Dedifferentiated amniotic fluid mesenchymal stem cell (primary cell): ENCODE results near the gene DCST1.

Source experiments
- DNase-seq: peaks from one replicate; pipeline ENCODE4 v3.0.0-alpha.2; 2016; ENCODE audit errors: extremely low spot score

Gene DCST1

DNA sequence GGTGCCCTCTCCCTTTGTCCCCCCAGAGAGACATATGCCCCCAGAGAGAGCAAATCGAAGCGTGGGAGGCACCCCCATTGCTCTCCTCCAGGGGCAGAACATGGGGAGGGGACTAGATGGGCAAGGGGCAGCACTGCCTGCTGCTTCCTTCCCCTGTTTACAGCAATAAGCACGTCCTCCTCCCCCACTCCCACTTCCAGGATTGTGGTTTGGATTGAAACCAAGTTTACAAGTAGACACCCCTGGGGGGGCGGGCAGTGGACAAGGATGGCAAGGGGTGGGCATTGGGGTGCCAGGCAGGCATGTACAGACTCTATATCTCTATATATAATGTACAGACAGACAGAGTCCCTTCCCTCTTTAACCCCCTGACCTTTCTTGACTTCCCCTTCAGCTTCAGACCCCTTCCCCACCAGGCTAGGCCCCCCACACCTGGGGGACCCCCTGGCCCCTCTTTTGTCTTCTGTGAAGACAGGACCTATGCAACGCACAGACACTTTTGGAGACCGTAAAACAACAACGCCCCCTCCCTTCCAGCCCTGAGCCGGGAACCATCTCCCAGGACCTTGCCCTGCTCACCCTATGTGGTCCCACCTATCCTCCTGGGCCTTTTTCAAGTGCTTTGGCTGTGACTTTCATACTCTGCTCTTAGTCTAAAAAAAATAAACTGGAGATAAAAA is 53.4 kb downstream of the DCST1 start:
- DNase-seq = no peak

DNA sequence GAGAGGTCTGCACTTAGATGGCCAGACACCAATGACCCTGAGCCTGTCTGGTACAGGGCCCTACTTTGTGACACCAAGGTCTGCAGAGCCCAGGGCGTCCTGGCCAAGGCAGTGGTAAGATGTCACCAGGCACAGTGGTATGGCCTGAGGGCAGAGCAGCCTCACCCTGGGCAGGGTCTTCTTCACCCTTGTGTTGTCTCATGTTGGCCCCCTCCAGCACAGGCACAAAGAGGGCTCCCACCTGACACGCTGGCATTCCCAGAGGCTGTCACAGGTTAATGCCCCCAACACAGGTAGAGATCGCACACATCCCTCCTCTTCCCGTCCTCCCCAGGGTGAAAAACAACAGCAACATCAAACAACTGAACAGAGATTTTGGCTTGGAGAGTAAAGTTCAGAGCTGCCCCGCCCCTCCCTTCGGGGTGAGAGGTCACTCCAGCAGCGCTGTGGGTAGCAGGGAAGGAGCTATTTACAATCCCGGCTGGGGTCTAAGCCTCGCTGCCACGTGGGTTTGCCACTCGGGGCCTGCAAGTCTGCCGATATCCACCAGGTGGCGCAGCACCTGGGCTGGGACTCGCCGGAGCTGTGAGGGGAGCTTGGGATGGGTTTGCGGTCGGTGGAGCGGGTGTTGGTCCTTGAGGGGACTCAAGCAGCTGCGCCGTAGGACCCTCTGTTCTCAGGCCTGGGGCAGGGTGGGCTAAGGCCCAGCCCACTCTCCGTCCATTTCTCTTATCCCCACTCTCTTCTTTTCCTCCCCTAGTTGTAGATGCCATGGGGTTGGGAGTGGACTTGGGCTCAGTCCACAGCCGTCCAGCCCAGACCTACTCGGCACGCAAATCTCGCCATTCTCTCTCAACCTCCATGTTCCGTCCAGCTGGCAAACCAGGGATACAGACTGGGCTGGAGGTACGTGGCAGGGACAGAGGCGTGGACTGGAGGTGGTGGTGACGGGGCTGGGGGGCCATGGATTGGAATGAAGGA is 57.7 kb downstream of the DCST1 start:
- peak; percentile 56 for DNase-seq

DNA sequence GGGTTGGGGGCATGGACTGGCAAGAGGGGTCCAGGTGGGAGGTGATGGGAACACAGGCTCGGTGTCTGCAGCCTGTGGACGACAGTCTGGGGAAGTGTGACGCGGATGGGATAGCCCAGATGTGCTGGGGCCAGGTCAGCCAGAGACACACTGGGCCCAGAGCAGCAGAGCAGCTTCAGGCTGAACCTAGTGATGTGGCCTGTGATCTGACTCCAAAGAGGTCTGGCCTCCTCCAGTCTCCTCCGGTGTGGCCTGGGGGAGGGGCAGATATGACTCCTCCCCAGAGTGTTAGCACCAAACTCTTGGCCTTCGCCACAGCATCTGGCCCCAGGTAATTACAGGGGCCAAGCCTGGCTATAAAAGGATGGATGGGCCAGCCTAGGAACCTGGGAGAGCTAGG is 58.5 kb downstream of the DCST1 start:
- no peak for DNase-seq

DNA sequence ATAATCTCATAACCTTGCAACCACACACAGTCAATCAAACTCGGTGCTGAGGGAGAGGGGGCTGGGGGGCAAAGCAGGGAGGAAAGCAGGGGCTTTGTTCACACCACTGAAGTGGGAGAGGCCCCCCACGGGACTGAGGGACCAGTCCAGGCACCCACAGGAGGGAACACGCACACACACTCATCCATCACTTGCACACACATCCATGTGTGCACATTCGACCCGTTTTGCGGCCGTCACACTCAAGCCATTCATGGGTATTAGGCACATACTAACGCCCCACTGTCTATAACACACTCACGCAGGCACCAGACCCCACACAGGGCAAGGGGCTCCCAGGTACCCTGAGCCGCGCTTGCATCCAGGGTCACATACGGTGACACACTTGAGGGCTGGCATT is 59.0 kb downstream of the DCST1 start:
- DNase-seq = no peak

DNA sequence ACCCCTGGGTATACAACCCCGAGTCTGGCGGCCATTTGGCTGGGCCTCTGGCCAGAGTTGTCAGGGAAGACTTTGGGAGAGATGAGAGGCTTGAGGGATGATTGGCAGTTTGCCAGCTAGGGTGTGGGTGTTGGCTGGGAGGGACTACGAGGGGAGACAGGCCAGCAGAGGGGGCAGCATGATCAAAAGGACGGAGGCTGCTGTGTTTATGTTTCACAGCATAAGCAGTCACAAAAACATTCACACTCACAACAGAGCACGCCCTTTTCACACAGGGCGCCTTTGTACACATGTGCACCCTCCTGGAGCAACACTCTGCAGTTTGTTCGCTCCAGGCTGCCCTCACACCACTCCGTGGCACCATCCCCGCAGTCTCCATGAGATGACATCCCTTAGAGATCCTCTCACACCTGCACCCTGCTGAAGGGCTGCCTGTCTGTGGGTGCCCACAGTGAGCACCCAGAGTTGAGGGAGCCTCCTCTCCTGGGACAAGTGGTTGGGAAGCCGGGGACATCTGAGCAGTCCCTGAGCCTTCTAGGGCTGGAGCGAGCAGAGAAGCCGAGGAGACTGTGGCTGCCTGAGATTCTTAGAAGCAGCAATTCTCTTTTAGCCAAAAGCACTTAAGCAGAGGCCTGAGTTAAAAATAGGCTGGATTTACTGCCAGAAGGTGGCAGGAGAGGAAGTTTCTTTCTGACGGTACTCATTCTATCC is 60.4 kb downstream of the DCST1 start:
- DNase-seq = peak; percentile 56

DNA sequence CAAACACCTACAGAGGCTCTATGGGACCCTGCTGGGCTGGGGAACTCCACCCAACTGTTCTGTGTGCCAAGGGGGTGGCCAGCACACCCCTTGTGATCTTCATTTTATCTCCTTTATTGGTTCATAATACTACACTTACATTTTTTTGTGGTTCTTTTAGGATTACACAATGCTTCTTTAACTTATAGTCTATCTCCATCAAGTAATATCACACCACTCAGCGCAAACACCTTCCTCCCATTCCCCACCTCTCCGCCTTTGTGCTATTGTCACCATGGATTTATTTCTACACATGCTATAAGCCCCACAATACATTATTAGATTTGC is 61.0 kb downstream of the DCST1 start:
- DNase-seq = no peak

DNA sequence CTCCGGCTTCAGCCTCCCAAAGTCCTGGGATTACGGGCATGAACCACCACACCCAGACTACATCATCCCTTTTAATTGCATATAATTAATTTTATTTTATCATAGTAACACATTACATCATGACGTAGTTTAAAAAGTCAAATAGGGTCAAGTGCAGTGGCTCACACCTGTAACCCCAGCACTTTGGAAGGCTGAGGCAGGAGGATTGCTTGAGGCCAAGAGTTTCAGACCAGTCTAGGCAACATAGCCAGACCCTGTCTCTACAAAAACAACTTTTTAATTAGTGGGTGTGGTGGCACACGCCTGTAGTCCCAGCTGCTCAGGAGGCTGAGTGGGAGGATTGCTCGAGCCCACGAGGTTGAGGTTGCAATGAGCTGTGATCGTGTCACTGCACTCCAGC is 65.7 kb downstream of the DCST1 start:
- no peak for DNase-seq
